Measurements from ENCODE around the gene ARHGAP26.
"Not testable (repeated sequence)": the region's sequence is repeated elsewhere in the genome, so short reads cannot be mapped to it uniquely, and the experiment has no call there.

The ARHGAP26 gene

DNA sequence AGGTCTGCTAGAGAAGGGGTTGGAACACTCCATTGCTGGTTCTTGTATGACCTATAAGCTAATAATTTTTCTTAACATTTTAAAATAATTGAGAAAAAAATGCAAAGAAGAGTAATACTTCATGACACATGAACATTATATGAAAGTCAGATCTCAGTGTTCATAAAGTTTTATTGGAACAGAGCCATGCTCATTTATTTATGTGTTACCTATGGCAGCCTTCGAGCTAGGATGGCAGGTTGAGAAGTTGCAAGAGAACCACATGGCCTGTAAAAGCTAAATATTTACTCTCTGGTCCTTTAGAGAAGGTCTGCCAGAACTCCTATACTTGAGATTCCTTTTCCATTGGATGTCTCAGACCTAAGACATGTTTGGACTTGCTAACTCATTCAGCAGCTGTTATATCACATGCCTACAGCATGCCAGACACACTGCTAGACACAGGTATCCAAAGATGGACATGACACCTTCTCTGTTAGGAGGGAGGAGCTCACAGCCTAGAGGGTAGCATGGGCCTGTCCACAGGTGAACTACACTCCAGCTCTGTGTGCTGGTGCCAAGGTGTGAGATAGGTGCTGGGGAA is 304.3 kb downstream of the ARHGAP26 start:
- no peak for DNase-seq

DNA sequence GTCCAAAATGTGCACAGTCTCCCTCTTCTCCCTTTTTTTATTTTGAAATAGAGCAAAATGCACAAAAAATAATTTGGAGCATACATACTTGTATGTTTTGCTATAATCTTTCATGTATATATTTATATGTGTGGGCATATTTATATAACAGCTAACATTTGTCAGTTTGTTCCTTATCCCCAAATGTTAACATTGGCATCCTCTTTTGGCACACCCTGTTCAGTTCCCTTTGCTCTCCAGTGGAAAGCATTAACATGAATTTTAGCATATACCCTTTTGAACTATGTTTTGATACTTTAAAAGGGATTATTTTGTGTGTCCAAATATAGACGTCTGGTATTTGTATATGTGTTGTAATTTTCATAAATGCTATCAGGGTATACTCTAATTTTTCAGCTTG is 306.2 kb downstream of the ARHGAP26 start:
- DNase-seq = no peak

GRCh38 chr5:143077453-143078103 is 307.4 kb downstream of the ARHGAP26 start:
- DNase-seq = no peak

DNA sequence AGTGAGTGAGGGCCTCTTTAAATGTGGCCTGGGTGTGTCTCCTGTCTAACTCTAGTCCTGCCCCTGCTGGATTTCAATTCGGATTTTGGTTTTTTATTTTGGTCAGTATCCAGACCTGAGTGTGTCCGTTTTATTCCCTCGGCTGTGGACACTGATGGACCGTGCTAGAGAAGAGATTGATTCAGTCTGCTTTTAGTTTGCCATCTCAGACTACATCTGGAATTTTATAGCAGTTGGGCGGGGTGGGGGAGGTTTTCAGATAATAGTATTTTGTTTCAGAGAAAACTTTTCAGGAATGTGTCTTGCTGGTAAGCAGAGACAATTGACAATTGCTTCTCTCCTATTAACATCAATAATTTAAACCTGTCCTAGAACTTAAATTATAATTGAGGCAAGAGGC is 308.1 kb downstream of the ARHGAP26 start:
- DNase-seq = no peak

DNA sequence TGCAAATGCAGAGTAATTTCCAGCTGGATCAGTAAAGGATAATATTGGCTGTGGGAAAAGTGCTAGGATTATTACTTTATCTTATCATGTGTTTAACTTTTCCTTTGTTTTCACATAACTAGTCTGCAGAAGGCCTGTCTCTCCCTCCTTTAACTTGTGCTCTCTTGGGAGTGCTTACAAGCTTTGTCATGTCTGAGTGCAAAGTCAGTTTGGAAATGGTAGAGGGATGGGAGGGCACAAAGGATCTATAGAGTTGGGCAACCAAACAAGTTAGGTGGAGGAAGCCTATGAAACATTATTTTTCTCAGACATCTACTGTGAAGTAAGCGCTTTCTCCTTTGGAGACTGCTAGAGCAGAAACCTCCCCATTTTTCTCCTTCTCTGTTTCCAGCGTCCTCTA is 308.8 kb downstream of the ARHGAP26 start:
- DNase-seq = no peak

DNA sequence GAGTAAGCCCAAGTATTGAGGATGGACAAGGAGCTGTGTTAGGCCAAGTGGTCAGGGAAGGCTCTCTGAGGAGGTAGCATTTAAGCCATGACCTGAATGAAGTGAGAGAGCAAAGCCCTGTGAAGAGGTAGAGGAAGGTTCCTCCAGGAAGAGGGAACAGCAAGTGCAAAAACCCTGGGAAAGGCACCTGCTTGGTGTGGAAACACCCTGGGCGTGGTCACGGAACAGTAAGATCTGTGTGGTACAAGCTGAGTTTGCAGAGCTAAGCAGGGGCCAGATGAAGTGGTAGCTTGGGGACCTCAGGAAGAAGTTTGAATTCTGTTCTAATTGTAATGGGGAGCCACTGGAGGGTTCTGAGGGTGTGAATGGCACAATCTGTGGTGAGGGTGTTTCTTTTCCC is 310.2 kb downstream of the ARHGAP26 start:
- no peak for DNase-seq

GRCh38 chr5:143080982-143081381 is 310.8 kb downstream of the ARHGAP26 start:
- DNase-seq = no peak

DNA sequence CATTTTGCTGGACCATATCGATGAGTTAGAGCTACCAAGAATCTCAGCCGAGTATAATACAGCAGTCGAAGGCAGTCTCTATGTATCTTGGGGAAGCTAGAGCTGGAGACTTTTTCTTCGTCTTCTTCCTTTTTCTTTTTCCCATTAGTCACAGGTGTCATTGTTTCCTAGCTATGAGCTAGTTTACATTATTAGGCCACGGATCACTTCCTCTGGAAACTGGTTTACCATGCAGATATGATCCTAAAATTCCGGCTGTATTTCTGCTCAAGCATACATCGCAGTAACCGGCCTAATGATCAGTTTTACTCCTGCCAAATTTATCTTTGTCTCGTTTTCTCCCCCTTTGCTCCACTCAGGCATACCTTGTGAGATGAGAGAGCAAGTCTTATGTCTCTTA is 312.8 kb downstream of the ARHGAP26 start:
- DNase-seq = no peak

GRCh38 chr5:143084407-143084806 is 314.2 kb downstream of the ARHGAP26 start:
- DNase-seq = no peak

- DNase-seq = no peak
Observed at GRCh38 chr5:143085319-143085917, 315.2 kb downstream of the ARHGAP26 start.

DNA sequence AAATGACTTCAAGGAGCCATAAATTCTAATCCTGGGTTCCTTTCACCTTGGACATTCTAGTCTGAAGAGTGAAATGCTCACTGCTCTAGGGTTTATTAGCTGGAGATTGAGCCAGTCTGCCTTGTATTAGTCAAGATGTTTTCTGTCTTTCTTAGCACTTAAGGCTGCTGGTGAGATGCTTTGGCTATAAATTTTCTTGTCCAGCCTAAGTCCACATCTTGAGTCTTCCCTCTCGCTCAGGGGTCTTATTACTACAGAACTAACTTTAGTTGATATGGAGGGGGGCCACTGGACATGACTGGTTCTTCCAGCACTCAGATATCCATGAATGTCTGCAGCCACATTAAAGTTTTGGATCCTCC is 316.4 kb downstream of the ARHGAP26 start:
- no peak for DNase-seq

DNA sequence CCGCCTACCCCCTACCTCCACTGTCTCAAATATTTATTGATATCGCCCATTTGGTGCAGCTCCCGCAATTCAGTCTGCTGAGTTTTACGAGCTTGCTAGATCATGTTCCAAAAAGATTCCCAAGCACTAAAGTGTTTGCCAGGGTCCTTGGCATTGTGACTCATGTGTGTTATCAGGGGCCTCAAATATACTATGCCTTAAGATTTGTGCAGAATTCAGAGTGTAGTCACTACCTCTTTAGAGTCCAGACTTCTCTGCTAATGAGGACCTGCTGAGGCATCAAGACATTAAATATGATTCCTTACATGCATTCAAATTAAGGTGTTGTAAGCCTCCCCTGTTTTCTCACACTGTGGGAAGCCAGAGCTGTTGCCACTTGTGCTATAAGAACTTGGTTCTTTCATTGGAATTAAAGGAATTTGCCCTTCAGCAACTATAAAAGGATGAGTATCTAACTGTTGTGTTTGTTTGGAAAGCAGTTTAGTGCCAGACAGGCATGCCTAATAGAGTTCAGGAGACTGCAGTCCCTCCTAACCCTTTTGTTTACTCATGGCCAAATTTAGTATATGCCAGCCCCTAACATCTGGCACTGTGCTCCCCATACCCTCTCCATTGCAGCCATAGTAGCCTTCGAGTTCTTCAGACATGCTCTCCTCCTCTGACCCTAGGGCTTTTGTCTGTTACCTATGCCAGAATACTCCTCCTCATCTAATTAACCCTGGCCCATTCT is 316.9 kb downstream of the ARHGAP26 start:
- no peak for DNase-seq

DNA sequence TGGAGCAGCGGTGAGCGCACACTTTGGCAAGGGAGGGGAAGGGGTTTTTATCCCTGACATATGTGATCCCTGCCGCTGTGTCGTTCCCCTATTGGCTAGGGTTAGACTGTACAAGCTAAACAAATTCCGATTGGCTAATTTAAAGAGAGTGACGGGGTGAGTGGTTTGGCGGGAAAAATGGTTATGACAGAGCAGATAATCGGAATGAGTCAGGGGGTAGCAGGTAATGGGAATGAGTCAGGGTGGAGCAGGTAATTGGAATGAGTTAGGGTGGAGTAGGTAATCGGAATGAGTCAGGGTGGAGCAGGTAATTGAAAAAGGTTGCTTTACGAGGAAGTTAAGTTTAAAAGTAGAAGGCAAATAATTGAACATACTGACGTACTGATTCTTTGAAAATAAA is 318.5 kb downstream of the ARHGAP26 start:
- DNase-seq = not testable (repeated sequence)

GRCh38 chr5:143090044-143090443 is 319.9 kb downstream of the ARHGAP26 start:
- DNase-seq = not testable (repeated sequence)

- DNase-seq = not testable (repeated sequence)
Observed at GRCh38 chr5:143092711-143093451, 322.7 kb downstream of the ARHGAP26 start.

DNA sequence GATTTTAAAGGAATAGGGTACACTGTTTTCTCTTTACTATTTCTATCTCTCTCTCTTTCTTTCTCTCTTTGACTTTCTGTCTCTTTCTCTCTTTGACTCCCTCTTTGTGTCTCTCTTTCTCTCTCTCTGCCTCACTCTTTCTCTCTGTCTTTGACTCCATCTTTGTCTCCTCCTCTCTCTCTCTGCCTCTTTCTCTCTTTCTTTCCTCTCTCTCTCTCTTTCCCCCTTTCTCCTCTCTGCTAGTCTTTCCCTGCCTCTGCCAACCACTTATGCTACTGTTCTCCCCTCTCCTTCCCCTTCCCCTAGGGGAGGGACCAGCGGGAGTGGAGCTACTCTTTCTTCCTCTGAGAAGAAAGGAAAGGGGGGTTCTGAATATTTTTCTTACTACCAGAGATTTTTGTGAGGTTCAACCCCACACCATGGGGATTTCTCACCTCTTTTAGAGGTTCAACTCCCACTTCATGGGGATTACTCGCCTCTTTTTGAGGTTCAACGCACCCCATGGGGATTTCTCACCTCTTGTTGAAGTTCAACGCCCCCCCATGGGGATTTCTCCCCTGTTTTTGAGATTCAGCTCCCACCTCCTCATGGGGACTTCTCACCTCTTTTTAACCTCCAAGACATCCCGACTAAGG is 323.4 kb downstream of the ARHGAP26 start:
- no peak for DNase-seq

GRCh38 chr5:143094087-143094521 is 323.9 kb downstream of the ARHGAP26 start:
- no peak for DNase-seq

DNA sequence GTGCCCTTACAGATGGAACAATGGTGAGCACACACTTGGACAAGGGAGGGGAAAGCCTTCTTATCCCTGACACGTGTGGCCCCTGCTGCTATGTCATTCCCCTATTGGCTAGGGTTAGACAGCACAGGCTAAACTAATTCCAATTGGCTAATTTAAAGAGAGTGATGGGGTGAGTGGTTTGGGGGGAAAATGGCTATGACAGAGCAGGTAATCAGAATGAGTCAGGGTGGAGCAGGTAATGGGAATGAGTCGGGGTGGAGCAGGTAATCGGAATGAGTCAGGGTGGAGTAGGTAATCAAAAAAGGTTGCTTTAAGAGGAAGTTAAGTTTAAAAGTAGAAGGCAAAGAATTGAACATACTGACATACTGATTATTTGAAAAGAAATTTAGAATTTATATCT is 324.4 kb downstream of the ARHGAP26 start:
- not testable (repeated sequence) for DNase-seq

DNA sequence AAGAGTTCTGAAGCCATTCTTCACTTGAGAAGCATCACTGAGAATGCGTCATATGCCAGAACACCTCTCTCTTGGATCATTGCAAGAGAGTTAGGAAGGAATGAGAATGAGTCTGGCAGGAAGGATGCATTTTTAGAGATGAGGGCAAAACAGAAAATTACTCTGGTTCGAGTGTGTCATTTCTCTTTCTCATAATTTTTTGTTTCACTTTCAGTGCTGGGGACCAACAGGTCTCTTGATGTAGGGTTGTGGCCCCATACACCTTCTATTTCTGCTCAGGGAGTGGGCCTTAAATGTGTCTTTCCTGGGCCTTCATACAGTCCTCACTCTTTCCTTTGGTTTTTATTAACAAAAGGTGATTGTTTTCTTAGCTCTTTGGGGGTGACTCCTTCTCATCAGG is 330.9 kb downstream of the ARHGAP26 start:
- DNase-seq = no peak

DNA sequence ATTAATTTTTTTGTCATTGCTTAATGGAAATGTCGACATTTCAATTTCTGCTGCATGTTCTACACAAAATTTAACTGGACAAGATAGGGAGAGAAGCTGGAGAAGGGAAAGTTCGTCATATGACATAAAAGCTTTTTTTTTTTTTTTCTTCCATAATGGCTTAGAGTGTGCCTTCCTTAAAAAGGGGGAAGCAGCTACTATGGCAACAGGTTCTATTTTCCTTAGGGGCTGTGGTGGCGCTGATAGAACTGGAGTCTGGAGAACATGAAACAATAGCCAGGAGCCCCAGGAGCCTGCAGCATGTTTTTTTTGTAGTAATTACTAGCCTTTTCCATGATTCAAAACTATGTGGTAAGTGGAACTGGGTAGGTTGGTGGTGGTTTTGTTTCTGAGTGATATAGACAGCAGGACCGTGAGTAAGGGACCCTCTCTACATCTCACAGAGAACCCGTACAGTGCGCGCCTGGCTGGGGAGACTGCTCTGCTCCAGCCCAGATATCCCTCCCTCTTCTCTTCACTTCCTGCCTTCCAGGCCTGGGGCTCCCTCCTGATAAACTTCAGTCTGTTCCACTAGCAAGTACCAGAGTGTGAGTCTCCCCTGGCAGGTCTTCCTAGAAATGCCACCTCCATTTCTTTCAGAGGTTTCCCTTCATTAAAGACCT is 331.7 kb downstream of the ARHGAP26 start:
- no peak for DNase-seq

GRCh38 chr5:143102411-143102810 is 332.2 kb downstream of the ARHGAP26 start:
- no peak for DNase-seq

Measured in CD4-positive, alpha-beta T cell treated with Interleukin-17A for 4 hours (primary cell).